ENCODE results near the gene TMEM243. TPM values are rescaled to one million over a fixed set of nuclear protein-coding genes. Genes with fewer than 3 reads are reported as not detected.

Gene TMEM243
- total and polyA plus RNA-seq, 2 experiments from 2014 or later = 44.5 to 82.5 TPM

DNA sequence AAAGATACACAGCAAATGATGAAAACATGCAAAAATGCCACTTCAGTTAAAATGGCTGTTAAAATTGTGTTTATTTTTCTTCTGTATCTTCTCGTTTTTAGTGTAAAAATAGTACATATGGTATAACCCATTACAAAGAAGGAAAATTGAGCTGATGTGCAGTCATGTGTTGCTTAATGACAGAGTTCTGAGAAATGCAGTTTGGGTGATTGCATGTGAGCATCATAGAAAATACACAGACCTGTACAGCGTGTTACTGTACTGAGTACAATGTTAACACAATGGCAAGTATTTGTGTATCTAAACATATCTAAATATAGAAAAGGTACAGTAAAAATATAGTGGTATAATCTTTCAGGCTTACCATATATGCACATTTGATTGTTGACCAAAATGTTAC, 60.0 kb downstream of the TMEM243 start:
- H4K20me1 ChIP-seq (replicated peaks; ENCODE audit: insufficient read depth) = peaks cover 51% of the 10 kb centered on the region

More for the DNA sequence above, 60.0 kb downstream of the TMEM243 start:
- Histone ChIP-seq H3K36me3 (ENCODE audit: insufficient read depth) (peaks cover 17% of the 10 kb centered on the region; the same call in 1 of the 2 replicates), H3K79me2 (replicated peaks; ENCODE audit: insufficient read depth) (peaks cover 98% of the 10 kb centered on the region), H3K27me3 (ENCODE audit: insufficient read depth) (no peaks in the 10 kb centered on the region), H3K4me1 (ENCODE audit: insufficient read depth) (0 out of 2 replicates have a peak, but pooled peaks cover 4% of the 10 kb centered on the region), H3K27ac (ENCODE audit: low read depth) (no peak overlapping the region; the same call in 1 of the 2 replicates), H3K4me2 (no peak overlapping the region), H3K4me3 (no peak overlapping the region), H2AFZ (no peak overlapping the region), H3K9me2 (ENCODE audit: insufficient read depth) (no peaks in the 10 kb centered on the region), H3F3A (replicated peaks; ENCODE audit: low read depth) (no peaks in the 10 kb centered on the region)
- no peaks in the 10 kb centered on the region for H3K27me3 Mint-ChIP-seq (ENCODE audit: insufficient read depth, low read depth, poor library complexity)
- H3K36me3 Mint-ChIP-seq (ENCODE audit: low read depth) = peaks cover 30% of the 10 kb centered on the region; the same call in 2 of the 3 replicates
- ATAC-seq (no peak), DNase-seq (ENCODE audit: low spot score) (no peak)
- H3K4me3 Mint-ChIP-seq = no peak overlapping the region
- TF ChIP-seq, protein P1, sequence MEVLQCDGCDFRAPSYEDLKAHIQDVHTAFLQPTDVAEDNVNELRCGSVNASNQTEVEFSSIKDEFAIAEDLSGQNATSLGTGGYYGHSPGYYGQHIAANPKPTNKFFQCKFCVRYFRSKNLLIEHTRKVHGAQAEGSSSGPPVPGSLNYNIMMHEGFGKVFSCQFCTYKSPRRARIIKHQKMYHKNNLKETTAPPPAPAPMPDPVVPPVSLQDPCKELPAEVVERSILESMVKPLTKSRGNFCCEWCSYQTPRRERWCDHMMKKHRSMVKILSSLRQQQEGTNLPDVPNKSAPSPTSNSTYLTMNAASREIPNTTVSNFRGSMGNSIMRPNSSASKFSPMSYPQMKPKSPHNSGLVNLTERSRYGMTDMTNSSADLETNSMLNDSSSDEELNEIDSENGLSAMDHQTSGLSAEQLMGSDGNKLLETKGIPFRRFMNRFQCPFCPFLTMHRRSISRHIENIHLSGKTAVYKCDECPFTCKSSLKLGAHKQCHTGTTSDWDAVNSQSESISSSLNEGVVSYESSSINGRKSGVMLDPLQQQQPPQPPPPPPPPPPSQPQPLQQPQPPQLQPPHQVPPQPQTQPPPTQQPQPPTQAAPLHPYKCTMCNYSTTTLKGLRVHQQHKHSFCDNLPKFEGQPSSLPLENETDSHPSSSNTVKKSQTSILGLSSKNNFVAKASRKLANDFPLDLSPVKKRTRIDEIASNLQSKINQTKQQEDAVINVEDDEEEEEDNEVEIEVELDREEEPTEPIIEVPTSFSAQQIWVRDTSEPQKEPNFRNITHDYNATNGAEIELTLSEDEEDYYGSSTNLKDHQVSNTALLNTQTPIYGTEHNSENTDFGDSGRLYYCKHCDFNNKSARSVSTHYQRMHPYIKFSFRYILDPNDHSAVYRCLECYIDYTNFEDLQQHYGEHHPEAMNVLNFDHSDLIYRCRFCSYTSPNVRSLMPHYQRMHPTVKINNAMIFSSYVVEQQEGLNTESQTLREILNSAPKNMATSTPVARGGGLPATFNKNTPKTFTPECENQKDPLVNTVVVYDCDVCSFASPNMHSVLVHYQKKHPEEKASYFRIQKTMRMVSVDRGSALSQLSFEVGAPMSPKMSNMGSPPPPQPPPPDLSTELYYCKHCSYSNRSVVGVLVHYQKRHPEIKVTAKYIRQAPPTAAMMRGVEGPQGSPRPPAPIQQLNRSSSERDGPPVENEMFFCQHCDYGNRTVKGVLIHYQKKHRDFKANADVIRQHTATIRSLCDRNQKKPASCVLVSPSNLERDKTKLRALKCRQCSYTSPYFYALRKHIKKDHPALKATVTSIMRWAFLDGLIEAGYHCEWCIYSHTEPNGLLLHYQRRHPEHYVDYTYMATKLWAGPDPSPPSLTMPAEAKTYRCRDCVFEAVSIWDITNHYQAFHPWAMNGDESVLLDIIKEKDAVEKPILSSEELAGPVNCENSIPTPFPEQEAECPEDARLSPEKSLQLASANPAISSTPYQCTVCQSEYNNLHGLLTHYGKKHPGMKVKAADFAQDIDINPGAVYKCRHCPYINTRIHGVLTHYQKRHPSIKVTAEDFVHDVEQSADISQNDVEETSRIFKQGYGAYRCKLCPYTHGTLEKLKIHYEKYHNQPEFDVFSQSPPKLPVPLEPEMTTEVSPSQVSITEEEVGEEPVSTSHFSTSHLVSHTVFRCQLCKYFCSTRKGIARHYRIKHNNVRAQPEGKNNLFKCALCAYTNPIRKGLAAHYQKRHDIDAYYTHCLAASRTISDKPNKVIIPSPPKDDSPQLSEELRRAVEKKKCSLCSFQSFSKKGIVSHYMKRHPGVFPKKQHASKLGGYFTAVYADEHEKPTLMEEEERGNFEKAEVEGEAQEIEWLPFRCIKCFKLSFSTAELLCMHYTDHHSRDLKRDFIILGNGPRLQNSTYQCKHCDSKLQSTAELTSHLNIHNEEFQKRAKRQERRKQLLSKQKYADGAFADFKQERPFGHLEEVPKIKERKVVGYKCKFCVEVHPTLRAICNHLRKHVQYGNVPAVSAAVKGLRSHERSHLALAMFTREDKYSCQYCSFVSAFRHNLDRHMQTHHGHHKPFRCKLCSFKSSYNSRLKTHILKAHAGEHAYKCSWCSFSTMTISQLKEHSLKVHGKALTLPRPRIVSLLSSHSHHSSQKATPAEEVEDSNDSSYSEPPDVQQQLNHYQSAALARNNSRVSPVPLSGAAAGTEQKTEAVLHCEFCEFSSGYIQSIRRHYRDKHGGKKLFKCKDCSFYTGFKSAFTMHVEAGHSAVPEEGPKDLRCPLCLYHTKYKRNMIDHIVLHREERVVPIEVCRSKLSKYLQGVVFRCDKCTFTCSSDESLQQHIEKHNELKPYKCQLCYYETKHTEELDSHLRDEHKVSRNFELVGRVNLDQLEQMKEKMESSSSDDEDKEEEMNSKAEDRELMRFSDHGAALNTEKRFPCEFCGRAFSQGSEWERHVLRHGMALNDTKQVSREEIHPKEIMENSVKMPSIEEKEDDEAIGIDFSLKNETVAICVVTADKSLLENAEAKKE (CRISPR knock-in tag; IDR thresholded peaks at IDR 0.05) = no peak
- no peak for TF ChIP-seq EZH2 (IDR thresholded peaks at IDR 0.05; ENCODE audit: low read depth, unreplicated experiment)
- TF ChIP-seq STAT1 (IDR thresholded peaks at IDR 0.05; ENCODE audit: unreplicated experiment) = no peak
- TF ChIP-seq, protein P2, sequence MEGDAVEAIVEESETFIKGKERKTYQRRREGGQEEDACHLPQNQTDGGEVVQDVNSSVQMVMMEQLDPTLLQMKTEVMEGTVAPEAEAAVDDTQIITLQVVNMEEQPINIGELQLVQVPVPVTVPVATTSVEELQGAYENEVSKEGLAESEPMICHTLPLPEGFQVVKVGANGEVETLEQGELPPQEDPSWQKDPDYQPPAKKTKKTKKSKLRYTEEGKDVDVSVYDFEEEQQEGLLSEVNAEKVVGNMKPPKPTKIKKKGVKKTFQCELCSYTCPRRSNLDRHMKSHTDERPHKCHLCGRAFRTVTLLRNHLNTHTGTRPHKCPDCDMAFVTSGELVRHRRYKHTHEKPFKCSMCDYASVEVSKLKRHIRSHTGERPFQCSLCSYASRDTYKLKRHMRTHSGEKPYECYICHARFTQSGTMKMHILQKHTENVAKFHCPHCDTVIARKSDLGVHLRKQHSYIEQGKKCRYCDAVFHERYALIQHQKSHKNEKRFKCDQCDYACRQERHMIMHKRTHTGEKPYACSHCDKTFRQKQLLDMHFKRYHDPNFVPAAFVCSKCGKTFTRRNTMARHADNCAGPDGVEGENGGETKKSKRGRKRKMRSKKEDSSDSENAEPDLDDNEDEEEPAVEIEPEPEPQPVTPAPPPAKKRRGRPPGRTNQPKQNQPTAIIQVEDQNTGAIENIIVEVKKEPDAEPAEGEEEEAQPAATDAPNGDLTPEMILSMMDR (conservative IDR thresholded peaks at IDR 0.05; ENCODE audit: low read depth in 2 of 2) = no peak
- no peak for TF ChIP-seq NANOG (IDR thresholded peaks at IDR 0.05; ENCODE audit: borderline replicate concordance)
- TF ChIP-seq EZH2phosphoT487 (IDR thresholded peaks at IDR 0.05; ENCODE audit: unreplicated experiment) = no peak
- no peak for TF ChIP-seq JUNB (IDR thresholded peaks at IDR 0.05; ENCODE audit: unreplicated experiment)
- TF ChIP-seq, protein P3, sequence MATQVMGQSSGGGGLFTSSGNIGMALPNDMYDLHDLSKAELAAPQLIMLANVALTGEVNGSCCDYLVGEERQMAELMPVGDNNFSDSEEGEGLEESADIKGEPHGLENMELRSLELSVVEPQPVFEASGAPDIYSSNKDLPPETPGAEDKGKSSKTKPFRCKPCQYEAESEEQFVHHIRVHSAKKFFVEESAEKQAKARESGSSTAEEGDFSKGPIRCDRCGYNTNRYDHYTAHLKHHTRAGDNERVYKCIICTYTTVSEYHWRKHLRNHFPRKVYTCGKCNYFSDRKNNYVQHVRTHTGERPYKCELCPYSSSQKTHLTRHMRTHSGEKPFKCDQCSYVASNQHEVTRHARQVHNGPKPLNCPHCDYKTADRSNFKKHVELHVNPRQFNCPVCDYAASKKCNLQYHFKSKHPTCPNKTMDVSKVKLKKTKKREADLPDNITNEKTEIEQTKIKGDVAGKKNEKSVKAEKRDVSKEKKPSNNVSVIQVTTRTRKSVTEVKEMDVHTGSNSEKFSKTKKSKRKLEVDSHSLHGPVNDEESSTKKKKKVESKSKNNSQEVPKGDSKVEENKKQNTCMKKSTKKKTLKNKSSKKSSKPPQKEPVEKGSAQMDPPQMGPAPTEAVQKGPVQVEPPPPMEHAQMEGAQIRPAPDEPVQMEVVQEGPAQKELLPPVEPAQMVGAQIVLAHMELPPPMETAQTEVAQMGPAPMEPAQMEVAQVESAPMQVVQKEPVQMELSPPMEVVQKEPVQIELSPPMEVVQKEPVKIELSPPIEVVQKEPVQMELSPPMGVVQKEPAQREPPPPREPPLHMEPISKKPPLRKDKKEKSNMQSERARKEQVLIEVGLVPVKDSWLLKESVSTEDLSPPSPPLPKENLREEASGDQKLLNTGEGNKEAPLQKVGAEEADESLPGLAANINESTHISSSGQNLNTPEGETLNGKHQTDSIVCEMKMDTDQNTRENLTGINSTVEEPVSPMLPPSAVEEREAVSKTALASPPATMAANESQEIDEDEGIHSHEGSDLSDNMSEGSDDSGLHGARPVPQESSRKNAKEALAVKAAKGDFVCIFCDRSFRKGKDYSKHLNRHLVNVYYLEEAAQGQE (IDR thresholded peaks at IDR 0.05; ENCODE audit: unreplicated experiment) = no peak
- TF ChIP-seq ZNF114 (CRISPR knock-in tag; IDR thresholded peaks at IDR 0.05) = no peak
- no peak for TF ChIP-seq ZNF331 (CRISPR knock-in tag; IDR thresholded peaks at IDR 0.05; ENCODE audit: low read depth)
- no peak for TF ChIP-seq CREB1 (CRISPR knock-in tag; IDR thresholded peaks at IDR 0.05; ENCODE audit: low read depth)
- TF ChIP-seq, protein P4, sequence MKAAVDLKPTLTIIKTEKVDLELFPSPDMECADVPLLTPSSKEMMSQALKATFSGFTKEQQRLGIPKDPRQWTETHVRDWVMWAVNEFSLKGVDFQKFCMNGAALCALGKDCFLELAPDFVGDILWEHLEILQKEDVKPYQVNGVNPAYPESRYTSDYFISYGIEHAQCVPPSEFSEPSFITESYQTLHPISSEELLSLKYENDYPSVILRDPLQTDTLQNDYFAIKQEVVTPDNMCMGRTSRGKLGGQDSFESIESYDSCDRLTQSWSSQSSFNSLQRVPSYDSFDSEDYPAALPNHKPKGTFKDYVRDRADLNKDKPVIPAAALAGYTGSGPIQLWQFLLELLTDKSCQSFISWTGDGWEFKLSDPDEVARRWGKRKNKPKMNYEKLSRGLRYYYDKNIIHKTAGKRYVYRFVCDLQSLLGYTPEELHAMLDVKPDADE (IDR thresholded peaks at IDR 0.05) = no peak
- TF ChIP-seq POLR2AphosphoS5 (IDR thresholded peaks at IDR 0.05; ENCODE audit: low read depth) = no peak
- H3K9me3 Mint-ChIP-seq = no peaks in the 10 kb centered on the region
- H3K27ac Mint-ChIP-seq = no peak overlapping the region
- peaks cover 19% of the 10 kb centered on the region; the same call in 2 of the 3 replicates for H3K4me1 Mint-ChIP-seq

Measured in GM23338 (cell line).